HEK293T (cell line): Measurements from ENCODE around the gene UTP14C.

Experiments
- ARNT ChIP-seq: fragments of 450-650 bp; IDR thresholded peaks from 2 replicates; pipeline ENCODE4 v1.6.1; 2017; ENCODE audit warnings: mild to moderate bottlenecking
- BHLHE40 ChIP-seq: fragments of 450-650 bp; IDR thresholded peaks from 2 replicates; pipeline ENCODE4 v1.6.1; 2016; ENCODE audit warnings: mild to moderate bottlenecking, moderate library complexity, borderline replicate concordance
- CTBP1 ChIP-seq: fragments of 450-650 bp; IDR thresholded peaks from 2 replicates; pipeline ENCODE4 v1.6.1; 2016; ENCODE audit warnings: borderline replicate concordance
- ELF4 ChIP-seq: fragments of 450-650 bp; IDR thresholded peaks from 2 replicates; pipeline ENCODE4 v1.6.1; 2017; ENCODE audit warnings: antibody characterized with exemption
- FOXA1 ChIP-seq: fragments of 450-650 bp; IDR thresholded peaks from 2 replicates; pipeline ENCODE4 v1.6.1; 2016; ENCODE audit warnings: mild to moderate bottlenecking
- FOXK2 ChIP-seq: fragments of 450-650 bp; IDR thresholded peaks from 2 replicates; pipeline ENCODE4 v1.6.1; 2016; ENCODE audit warnings: mild to moderate bottlenecking
- FOXM1 ChIP-seq: fragments of 450-650 bp; IDR thresholded peaks from 2 replicates; pipeline ENCODE4 v1.6.1; 2017; ENCODE audit warnings: mild to moderate bottlenecking, borderline replicate concordance
- L3MBTL2 ChIP-seq: fragments of 450-650 bp; conservative IDR thresholded peaks from 2 replicates; pipeline ENCODE4 v1.6.1; 2016; ENCODE audit warnings: mild to moderate bottlenecking
- NFRKB ChIP-seq: fragments of 450-650 bp; IDR thresholded peaks from 2 replicates; pipeline ENCODE4 v1.6.1; 2016; ENCODE audit warnings: mild to moderate bottlenecking, moderate library complexity
- SP1 ChIP-seq: fragments of 450-650 bp; IDR thresholded peaks from 2 replicates; pipeline ENCODE4 v1.6.1; 2017
- SUZ12 ChIP-seq: fragments of 450-650 bp; IDR thresholded peaks from 2 replicates; pipeline ENCODE4 v1.6.1; 2016; ENCODE audit warnings: mild to moderate bottlenecking
- TARDBP ChIP-seq: fragments of 450-650 bp; IDR thresholded peaks from 2 replicates; pipeline ENCODE4 v1.6.1; 2016
- ZNF384 ChIP-seq: fragments of 450-650 bp; IDR thresholded peaks from 2 replicates; pipeline ENCODE4 v1.6.1; 2016

GRCh38 chr13:51995677-51996551 lies 28.6 kb upstream of the UTP14C start:
- no peak for TF ChIP-seq ELF4
- no peak for TF ChIP-seq FOXM1
- no peak for TF ChIP-seq SUZ12
- no peak for TF ChIP-seq ZNF384
- TF ChIP-seq NFRKB: no peak
- 0 out of 2 replicates have a peak, but pooled peaks have one; percentile 24 for TF ChIP-seq CTBP1
- no peak for TF ChIP-seq FOXA1
- TF ChIP-seq BHLHE40: no peak
- no peak for TF ChIP-seq TARDBP
- TF ChIP-seq SP1: no peak
- no peak for TF ChIP-seq FOXK2
- no peak for TF ChIP-seq ARNT
- TF ChIP-seq L3MBTL2: 0 out of 2 replicates have a peak, but pooled peaks have one; percentile 14
